Suprapubic skin (tissue), 4 donors: ENCODE data around the gene POP5. TPM values are rescaled to one million over a fixed set of nuclear protein-coding genes. Genes with fewer than 3 reads are reported as not detected.

Experiments
- DNase-seq, 2 donors: peaks; one replicate each; pipeline ENCODE4 v3.0.0-alpha.2; 2019; ENCODE audit warnings: low spot score in 2 of 2
- H3K27ac ChIP-seq: fragments of 200-600 bp; sonication (generic); one replicate; pipeline ENCODE4 v1.5.1; 2019
- H3K27me3 ChIP-seq: fragments of 200-600 bp; sonication (generic); one replicate; pipeline ENCODE4 v1.5.1; 2019
- H3K36me3 ChIP-seq: fragments of 200-600 bp; sonication (generic); one replicate; pipeline ENCODE4 v1.5.1; 2019
- H3K4me1 ChIP-seq: fragments of 200-600 bp; sonication (generic); one replicate; pipeline ENCODE4 v1.5.1; 2019
- H3K4me3 ChIP-seq: fragments of 200-600 bp; sonication (generic); one replicate; pipeline ENCODE4 v1.5.1; 2019; ENCODE audit warnings: mild to moderate bottlenecking
- H3K9me3 ChIP-seq: fragments of 200-600 bp; sonication (generic); one replicate; pipeline ENCODE4 v1.5.1; 2019
- EP300 ChIP-seq: sonication (generic); formaldehyde crosslinking; IDR thresholded peaks from one replicate; pipeline ENCODE4 v1.6.1; 2017; ENCODE audit warnings: antibody characterized with exemption
- POLR2A ChIP-seq, 2 donors: fragments of 450-650 bp; IDR thresholded peaks; one replicate each; pipeline ENCODE4 v1.6.1; 2017; ENCODE audit warnings: antibody characterized with exemption in 2 of 2, mild to moderate bottlenecking in 2 of 2, moderate library complexity in 2 of 2
- POLR2AphosphoS5 ChIP-seq, 3 donors: sonication (generic); formaldehyde crosslinking; IDR thresholded peaks; one replicate each; pipeline ENCODE4 v1.6.1; 2017; ENCODE audit warnings: antibody characterized with exemption in 3 of 3
- WGBS: methylation state at CpG from one replicate; pipeline ENCODE4 v1.1.5; 2018; 5-methylcytosine and 5-hydroxymethylcytosine counted together
- total RNA-seq, 4 donors: library from RNA; depleted of rRNA; stranded (reverse); fragments of >200 nt; gene quantifications; one replicate each; pipeline ENCODE4 v1.1.0, GENCODE V29; 2016
- TF ChIP-seq, protein P1 (sequence below), 2 donors: fragments of 200-600 bp in 1 of 2; fragments of 450-650 bp in 1 of 2; sonication (generic) in 1 of 2; IDR thresholded peaks; one replicate each; pipeline ENCODE4 v1.5.1; 2016 to 2019; ENCODE audit warnings: antibody characterized with exemption in 2 of 2, mild to moderate bottlenecking in 1 of 2, moderate library complexity in 1 of 2

The POP5 gene
- total RNA-seq, 4 donors from 2014 or later = 27.6 to 38.5 (median 32.4) TPM

GRCh38 chr12:120546050-120546386 is 35.2 kb downstream of the POP5 start:
- no peak overlapping the region for H3K4me3 ChIP-seq
- no peak overlapping the region for H3K27ac ChIP-seq
- WGBS = 82% methylated on average over 3 of the region's 3 CpGs
- DNase-seq = no peak
- peaks cover 32% of the 10 kb centered on the region for H3K4me1 ChIP-seq
- H3K27me3 ChIP-seq = no peaks in the 10 kb centered on the region
- TF ChIP-seq POLR2A (IDR thresholded peaks at IDR 0.05) (no peak), POLR2AphosphoS5 (IDR thresholded peaks at IDR 0.05) (no peak)
- no peaks in the 10 kb centered on the region for H3K9me3 ChIP-seq
- H3K36me3 ChIP-seq = peaks cover 40% of the 10 kb centered on the region

- peaks cover 36% of the 10 kb centered on the region for H3K4me1 ChIP-seq
- no peaks in the 10 kb centered on the region for H3K27me3 ChIP-seq
These were observed 36.5 kb downstream of the POP5 start for GRCh38 chr12:120544691-120545090.

DNA sequence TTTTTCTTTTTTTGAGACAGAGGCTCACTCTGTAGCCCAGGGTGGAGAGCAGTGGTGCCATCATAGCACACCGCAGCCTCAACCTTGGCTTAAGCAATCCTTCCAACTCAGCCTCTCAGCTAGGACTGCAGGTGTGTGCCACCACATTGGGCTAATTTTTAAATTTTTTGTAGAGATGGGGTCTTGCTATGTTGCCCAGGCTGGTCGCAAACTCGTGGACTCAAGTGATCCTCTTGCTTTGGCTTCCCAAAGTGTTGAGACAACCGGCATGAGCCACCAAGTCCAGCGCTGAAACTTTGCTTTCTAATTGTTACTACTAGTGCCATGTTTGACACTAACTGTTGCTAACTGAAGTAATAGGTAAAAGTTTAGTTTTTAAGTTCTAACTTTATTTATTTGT is 39.0 kb downstream of the POP5 start:
- peaks cover 56% of the 10 kb centered on the region for H3K4me1 ChIP-seq
- WGBS = 98% methylated on average over 5 of the region's 5 CpGs
- no peak for DNase-seq
- H3K4me3 ChIP-seq = no peak overlapping the region
- peaks cover 12% of the 10 kb centered on the region for H3K36me3 ChIP-seq
- H3K9me3 ChIP-seq = no peaks in the 10 kb centered on the region
- H3K27me3 ChIP-seq = no peaks in the 10 kb centered on the region
- TF ChIP-seq POLR2A (IDR thresholded peaks at IDR 0.05) = no peak
- TF ChIP-seq EP300 = no peak
- TF ChIP-seq, protein P1, sequence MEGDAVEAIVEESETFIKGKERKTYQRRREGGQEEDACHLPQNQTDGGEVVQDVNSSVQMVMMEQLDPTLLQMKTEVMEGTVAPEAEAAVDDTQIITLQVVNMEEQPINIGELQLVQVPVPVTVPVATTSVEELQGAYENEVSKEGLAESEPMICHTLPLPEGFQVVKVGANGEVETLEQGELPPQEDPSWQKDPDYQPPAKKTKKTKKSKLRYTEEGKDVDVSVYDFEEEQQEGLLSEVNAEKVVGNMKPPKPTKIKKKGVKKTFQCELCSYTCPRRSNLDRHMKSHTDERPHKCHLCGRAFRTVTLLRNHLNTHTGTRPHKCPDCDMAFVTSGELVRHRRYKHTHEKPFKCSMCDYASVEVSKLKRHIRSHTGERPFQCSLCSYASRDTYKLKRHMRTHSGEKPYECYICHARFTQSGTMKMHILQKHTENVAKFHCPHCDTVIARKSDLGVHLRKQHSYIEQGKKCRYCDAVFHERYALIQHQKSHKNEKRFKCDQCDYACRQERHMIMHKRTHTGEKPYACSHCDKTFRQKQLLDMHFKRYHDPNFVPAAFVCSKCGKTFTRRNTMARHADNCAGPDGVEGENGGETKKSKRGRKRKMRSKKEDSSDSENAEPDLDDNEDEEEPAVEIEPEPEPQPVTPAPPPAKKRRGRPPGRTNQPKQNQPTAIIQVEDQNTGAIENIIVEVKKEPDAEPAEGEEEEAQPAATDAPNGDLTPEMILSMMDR (IDR thresholded peaks at IDR 0.05) = no peak
- no peak for TF ChIP-seq POLR2AphosphoS5 (IDR thresholded peaks at IDR 0.05)
- H3K27ac ChIP-seq = no peak overlapping the region

More at GRCh38 chr12:120544691-120545090, 36.5 kb downstream of the POP5 start:
- no peak for DNase-seq
- WGBS = 87% methylated on average over 3 of the region's 3 CpGs
- Histone ChIP-seq H3K4me3 (no peak overlapping the region), H3K27ac (no peak overlapping the region), H3K9me3 (no peaks in the 10 kb centered on the region), H3K36me3 (peaks cover 37% of the 10 kb centered on the region)
- TF ChIP-seq POLR2AphosphoS5 (IDR thresholded peaks at IDR 0.05) (no peak), POLR2A (IDR thresholded peaks at IDR 0.05) (no peak)

- H3K27ac ChIP-seq = peak overlapping the region; percentile 29
- whole genome bisulfite sequencing = 27% methylated on average over 3 of the region's 3 CpGs
These were observed 40.8 kb downstream of the POP5 start for GRCh38 chr12:120540445-120540844.

GRCh38 chr12:120539303-120539702 is 41.9 kb downstream of the POP5 start:
- Histone ChIP-seq H3K27me3 (no peaks in the 10 kb centered on the region), H3K36me3 (no peaks in the 10 kb centered on the region), H3K4me1 (peaks cover 73% of the 10 kb centered on the region), H3K4me3 (no peak overlapping the region), H3K27ac (no peak overlapping the region), H3K9me3 (no peaks in the 10 kb centered on the region)
- TF ChIP-seq POLR2A (IDR thresholded peaks at IDR 0.05) = no peak
- TF ChIP-seq, protein P1 (IDR thresholded peaks at IDR 0.05) = no peak
- TF ChIP-seq EP300 = no peak
- TF ChIP-seq POLR2AphosphoS5 (IDR thresholded peaks at IDR 0.05) = no peak
- no peak for DNase-seq
- WGBS = 72% methylated on average over 1 of the region's 1 CpG

More at GRCh38 chr12:120540445-120540844, 40.8 kb downstream of the POP5 start:
- no peaks in the 10 kb centered on the region for H3K27me3 ChIP-seq
- DNase-seq = no peak
- H3K9me3 ChIP-seq = no peaks in the 10 kb centered on the region
- peaks cover 72% of the 10 kb centered on the region for H3K4me1 ChIP-seq
- TF ChIP-seq EP300 = no peak
- TF ChIP-seq POLR2A (IDR thresholded peaks at IDR 0.05) = no peak
- TF ChIP-seq, protein P1 (IDR thresholded peaks at IDR 0.05) = no peak
- TF ChIP-seq POLR2AphosphoS5 (IDR thresholded peaks at IDR 0.05) = no peak
- no peaks in the 10 kb centered on the region for H3K36me3 ChIP-seq
- no peak overlapping the region for H3K4me3 ChIP-seq

DNA sequence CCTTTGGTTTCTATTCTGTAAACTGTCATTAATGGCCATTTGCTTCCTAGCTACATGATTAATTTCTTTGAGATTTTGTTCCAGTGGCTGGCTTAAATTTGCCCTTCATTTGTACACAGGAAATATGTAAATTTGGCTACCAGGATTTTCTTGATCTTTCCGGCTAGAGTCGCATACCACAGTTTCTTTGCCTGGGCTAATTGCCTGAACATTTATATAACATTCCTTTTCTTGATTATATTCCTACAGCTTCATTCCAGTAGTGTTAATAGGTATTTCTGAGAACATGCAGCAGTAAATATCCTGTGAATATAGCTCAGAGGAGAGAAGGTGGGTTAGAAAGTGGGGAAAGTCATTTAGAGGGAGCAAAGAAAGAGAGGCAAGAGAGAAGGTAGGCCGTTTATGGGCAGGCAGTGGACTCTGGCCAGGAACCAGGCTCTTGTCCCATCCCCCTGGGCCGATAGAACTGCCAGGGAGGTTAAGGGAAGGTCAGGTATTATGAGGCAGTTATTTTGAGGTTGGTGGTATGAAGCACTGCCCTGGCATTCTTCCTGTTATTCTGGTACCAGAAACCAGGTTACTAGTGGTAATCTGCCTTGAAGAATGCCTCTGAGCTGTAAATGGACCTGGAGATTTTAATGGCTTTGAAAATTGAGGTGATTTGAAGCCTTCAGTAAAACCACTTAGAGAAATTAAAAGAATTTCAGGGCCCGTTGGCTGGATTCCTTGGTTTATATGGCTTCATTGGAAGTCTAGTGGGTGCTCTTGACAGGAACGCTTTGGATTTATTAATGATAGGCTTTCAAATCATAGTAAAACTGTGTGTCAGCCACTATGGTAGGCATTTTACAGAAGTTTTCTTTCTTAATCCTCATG is 42.7 kb downstream of the POP5 start:
- no peak for DNase-seq
- H3K9me3 ChIP-seq = no peaks in the 10 kb centered on the region
- peak overlapping the region; percentile 63 for H3K27ac ChIP-seq
- H3K4me1 ChIP-seq = peaks cover 70% of the 10 kb centered on the region
- H3K36me3 ChIP-seq = no peaks in the 10 kb centered on the region
- TF ChIP-seq EP300 = no peak
- TF ChIP-seq, protein P1 (IDR thresholded peaks at IDR 0.05) = no peak
- no peak for TF ChIP-seq POLR2A (IDR thresholded peaks at IDR 0.05)
- WGBS = 19% methylated on average over 6 of the region's 6 CpGs
- H3K4me3 ChIP-seq = peak overlapping the region; percentile 88
- H3K27me3 ChIP-seq = no peaks in the 10 kb centered on the region
